Occipital lobe (tissue), 2 donors: ENCODE results near the gene NFATC4. TPM values are rescaled to one million over a fixed set of nuclear protein-coding genes. Genes with fewer than 3 reads are reported as not detected.

Source experiments
- DNase-seq: peaks from one replicate; lab custom pipeline; 2025; lab: John Stamatoyannopoulos, UW
- total RNA-seq: library from RNA; depleted of rRNA; stranded (reverse); fragments of >200 nt; gene quantifications from one replicate; pipeline ENCODE4 v1.2.3, GENCODE V29; 2014

The NFATC4 gene
- total RNA-seq, 1 donor from 2014 or later = 5.1 TPM

- DNase-seq = no peak
Observed at GRCh38 chr14:24407608-24408325, 39.8 kb downstream of the NFATC4 start.

GRCh38 chr14:24408764-24409163, 40.8 kb downstream of the NFATC4 start:
- no peak for DNase-seq

GRCh38 chr14:24409192-24409591, 41.2 kb downstream of the NFATC4 start:
- DNase-seq = no peak

DNA sequence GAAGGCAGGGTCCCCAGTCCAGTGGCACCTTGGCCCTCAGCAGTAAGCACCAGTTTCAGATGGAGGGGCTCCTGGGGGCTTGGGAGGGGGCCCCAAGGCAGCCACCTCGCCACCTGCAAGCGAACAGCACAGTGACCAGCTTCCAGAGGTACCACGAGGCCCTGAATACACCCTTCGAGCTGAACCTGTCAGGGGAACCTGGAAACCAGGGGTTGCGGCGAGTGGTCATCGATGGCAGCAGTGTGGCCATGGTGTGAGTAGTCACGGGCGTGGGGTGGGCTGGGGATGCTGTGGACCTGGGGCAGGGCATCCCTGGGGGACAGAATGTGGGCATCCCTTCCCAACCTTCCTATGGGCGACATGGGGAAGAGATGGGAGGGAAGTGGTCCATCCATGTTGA, 42.0 kb downstream of the NFATC4 start:
- DNase-seq = no peak

DNA sequence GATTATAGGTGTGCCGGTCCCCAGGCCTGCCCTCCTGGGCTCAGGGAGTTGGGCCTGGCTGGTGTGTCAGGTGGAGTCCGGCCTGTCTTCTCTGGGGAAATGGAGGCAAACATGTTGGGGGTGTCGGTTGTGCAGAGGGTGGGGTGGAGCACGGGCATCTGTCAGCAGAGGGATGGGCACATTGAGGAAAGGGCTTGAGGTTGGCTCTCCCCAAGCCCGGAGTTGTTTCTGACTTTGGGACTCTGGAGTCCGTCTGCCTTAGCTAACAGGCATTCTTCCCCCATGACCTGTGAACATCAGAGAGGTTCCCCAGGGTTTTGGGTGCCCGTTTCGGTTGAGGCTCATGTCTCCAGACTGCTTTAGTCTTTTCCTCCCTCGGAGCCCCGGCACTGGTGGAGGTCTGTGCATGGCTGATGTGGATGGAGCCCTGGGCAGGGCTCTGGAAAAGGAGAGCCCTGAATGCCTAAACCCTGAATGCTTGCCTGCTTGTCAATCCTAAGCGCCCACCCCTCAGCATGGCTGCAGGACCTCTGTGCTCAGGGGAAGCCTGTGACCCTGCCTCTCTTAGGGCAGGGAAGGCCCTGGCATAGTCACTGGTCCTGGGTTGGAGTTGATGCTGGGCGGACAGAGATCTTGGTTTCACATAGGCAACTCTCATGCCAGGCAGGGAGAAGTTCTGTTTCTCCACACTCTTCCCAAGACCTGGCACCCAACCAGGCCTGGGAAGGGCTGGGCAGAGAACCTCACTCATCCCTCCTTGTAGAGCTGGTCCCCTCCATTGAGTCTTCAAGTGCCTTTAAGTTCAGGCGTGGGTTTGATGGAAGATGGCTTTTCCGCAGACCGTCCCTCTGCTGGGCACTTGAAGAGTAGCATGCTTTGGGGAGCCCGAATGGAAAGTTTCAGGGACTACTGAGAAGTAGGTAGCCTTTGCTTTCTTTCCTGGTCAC, 43.7 kb downstream of the NFATC4 start:
- DNase-seq = no peak

DNA sequence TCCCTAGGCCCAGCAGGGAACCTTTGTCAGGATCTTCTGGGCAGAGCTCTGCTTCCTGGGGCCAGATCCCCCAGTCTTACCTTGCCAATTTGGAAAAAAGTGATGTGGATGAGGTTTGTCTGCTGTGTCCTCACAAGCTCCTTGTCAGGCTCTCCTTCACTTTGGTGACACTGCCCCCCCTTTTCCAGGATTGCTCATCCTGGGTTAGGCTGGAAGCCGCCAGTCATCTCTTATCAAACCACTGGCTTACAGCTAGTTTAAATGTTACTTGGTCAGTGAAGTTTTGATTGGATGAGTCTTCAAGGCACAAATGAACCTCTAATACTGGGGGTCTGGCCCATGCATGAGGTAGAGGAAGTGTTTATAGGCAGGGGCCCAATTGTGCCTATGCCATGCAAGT, 46.1 kb downstream of the NFATC4 start:
- DNase-seq = no peak

GRCh38 chr14:24414732-24415420, 46.9 kb downstream of the NFATC4 start:
- no peak for DNase-seq

DNA sequence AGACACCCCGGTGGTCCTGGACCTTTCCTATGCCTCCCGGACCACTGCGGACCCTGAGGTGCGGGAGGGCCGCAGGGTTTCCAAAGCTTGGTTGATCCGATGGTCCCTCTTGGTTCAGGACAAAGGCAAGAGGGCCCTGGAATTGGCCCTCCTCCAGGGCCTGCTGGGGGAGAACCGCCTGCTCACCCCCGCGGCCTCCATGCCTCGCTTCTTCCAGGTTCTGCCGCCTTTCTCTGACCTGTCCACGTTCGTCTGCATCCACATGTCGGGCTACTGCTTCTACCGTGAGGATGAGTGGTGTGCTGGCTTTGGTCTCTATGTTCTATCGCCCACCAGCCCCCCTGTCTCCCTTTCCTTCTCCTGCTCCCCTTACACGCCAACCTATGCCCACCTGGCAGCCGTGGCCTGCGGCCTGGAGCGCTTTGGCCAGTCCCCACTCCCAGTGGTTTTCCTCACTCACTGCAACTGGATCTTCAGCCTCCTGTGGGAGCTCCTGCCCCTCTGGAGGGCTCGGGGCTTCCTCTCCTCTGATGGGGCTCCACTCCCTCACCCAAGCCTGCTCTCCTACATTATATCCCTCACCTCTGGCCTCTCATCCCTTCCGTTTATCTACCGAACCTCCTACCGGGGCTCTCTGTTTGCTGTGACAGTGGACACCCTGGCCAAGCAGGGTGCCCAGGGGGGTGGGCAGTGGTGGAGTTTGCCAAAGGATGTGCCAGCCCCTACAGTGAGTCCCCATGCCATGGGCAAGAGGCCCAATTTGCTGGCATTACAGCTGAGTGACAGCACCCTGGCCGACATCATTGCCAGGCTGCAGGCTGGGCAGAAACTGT, 47.7 kb downstream of the NFATC4 start:
- DNase-seq = no peak

- DNase-seq = no peak
Observed at GRCh38 chr14:24416254-24416931, 48.4 kb downstream of the NFATC4 start.

DNA sequence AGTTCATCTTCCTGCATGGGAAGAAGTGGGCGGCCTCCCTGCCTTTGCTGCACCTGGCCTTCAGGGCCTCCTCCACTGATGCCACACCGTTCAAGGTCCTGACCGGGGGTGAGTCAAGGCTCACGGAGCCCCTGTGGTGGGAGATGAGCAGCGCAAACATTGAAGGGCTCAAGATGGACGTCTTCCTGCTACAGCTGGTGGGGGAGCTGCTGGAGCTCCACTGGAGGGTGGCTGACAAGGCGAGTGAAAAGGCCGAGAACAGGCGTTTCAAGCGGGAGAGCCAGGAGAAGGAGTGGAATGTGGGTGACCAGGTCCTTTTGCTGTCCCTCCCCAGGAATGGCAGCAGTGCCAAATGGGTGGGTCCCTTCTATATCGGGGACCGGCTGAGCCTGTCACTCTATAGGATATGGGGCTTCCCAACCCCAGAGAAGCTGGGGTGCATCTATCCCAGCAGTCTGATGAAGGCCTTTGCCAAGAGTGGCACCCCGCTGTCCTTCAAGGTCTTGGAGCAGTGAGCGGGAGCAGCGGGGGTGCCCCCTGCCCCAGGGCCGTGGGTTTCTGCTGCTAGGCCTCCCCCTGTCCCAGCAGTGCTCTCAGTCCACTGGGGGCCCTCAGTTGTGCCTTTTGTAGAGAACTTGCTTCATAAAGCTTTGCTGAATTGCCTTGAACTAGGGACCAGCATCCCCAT, 49.1 kb downstream of the NFATC4 start:
- no peak for DNase-seq

DNA sequence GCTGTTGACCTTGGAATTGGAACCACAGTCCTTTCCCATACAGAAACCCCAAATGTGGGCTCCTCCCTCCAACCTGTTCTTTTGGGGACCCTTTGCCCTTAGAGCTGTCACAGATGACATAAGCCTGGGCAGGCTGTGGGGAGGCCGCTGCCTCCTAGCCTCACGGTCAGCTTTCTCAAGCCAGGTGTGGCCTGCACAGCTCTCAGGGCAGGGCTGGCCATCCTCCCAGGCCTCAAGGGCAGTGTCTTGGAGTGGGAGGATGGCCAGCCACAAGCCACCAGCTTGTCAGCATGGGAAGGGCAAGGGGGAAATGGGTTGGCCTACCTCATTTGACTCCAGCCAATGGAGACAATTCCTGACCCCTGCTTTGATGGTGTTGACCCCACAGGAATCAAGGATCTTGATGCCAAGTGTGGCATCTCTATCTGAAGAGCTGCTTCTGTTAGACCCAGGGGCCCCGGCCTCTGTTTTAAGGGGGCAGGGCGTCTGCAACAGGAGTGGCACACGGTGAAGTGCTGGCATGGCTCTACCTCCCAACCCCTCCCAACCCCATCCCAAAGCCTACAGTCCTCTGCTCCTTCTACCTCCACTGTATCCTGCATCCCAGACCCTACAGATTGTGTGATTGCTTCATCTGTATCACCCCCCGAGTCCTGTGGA, 50.0 kb downstream of the NFATC4 start:
- DNase-seq = no peak

GRCh38 chr14:24418492-24418873, 50.5 kb downstream of the NFATC4 start:
- no peak for DNase-seq

DNA sequence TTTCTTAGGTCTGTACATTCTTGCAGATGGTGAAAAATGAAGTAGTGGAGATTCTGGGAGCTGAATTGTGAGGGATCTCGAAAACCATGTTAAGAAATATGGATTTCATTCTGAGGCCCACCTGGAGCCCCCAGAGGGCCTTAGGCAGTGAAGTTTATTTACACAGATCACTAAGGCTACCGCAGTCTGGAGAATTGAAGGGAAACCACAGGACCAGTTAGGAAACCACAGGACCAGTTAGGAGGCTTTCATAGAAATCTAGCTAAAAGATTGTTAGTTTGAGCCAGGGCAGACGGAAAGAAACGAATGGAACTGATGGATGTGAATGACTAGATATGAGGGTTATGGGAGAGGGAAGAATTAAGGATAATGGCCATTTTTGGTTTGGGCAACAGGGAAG, 54.3 kb downstream of the NFATC4 start:
- DNase-seq = no peak

DNA sequence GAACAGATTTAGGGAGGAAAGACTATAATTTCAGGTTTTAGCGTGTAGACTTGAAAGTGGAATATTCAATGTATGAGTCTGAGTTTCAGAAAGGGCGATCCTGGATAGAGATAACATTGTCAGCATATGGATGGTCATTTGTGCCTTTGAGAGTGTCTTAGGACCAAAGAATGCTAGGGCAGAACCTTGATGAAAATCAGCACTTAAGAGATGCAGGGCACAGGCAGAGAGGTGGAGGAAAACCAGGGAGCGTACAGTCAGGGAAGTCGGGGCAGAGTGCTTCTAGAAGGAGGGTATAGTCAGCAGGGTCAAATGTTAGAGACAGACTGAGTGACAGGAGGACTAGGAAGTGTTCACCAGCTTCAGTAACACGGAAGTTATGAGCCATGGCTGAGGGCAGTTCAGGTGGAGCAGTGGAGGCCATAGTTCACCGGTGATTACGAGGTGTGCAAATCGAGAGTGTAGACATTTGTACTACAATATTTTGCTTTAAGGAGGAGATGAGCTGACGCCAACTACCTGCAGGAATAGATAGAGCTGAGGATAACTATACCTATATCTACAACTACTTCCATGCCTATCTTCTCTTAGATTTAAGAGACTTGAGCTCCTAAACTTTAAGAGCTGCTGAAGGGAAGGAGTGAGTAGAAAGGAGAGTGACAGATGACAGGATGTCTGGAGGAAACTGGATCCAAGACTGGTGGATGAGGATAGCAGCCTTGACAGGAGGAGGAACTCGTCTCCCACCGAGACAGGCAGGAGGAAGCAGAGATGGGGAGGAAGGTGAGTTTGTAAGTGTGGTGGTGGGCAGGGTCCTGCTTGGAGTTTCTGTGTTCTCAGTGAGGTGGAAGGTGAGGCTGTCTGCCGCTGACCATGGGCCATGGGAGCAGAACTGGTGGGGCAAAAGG, 55.0 kb downstream of the NFATC4 start:
- no peak for DNase-seq

DNA sequence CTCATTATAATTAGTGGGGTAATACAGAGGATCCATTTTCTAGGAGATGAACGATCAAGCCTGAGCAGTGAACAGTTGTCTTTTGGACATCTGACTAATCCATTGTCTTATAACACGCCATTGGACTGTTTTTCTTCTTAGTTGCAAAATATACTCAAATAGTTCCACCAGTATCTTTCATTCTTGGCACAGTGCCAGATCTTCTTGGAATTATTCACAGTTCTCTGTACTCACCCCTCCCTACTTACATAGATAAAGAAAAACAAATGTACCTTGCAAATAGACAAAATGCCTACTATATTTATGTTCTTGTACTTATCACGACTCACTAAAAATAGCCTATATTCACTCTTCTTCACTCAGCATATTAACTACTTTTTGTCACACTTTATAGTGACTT, 57.7 kb downstream of the NFATC4 start:
- DNase-seq = no peak

- DNase-seq = no peak
Observed at GRCh38 chr14:24426150-24426911, 58.3 kb downstream of the NFATC4 start.

GRCh38 chr14:24426912-24427536, 59.0 kb downstream of the NFATC4 start:
- DNase-seq = no peak
